Sciatic nerve (tissue), 2 donors: Measurements from ENCODE around the gene RIMBP2. TPM values are rescaled to one million over a fixed set of nuclear protein-coding genes. Genes with fewer than 3 reads are reported as not detected.

Source experiments
- ATAC-seq: fragments of 200-7000 bp; cut with Tn5 transposase; one replicate; pipeline ENCODE4 v1.9.1; 2020; ENCODE audit warnings: mild to moderate bottlenecking, moderate library complexity
- DNase-seq: peaks from one replicate; pipeline ENCODE4 v3.0.0-alpha.2; 2020; ENCODE audit warnings: low spot score
- intact Hi-C: fragments of 100-400 bp; cut with DNase I; formaldehyde crosslinking; loops from one replicate; pipeline ENCODE4 v1.14.2; 2022
- total RNA-seq: library from RNA; stranded (reverse); fragmentation: NEBNext Ultra II Directional; extraction: Animal tissue kit (Norgen Biotek cat#: 25700); gene quantifications from one replicate; pipeline ENCODE4 v1.2.1, GENCODE V29; 2021
- donor health status: DM: no; HTN: no; CAD: no.
- donor health status: DM: no; HTN: no; CAD: no.

Gene RIMBP2
- total RNA-seq, 1 donor from 2014 or later: 1.6 TPM

DNA sequence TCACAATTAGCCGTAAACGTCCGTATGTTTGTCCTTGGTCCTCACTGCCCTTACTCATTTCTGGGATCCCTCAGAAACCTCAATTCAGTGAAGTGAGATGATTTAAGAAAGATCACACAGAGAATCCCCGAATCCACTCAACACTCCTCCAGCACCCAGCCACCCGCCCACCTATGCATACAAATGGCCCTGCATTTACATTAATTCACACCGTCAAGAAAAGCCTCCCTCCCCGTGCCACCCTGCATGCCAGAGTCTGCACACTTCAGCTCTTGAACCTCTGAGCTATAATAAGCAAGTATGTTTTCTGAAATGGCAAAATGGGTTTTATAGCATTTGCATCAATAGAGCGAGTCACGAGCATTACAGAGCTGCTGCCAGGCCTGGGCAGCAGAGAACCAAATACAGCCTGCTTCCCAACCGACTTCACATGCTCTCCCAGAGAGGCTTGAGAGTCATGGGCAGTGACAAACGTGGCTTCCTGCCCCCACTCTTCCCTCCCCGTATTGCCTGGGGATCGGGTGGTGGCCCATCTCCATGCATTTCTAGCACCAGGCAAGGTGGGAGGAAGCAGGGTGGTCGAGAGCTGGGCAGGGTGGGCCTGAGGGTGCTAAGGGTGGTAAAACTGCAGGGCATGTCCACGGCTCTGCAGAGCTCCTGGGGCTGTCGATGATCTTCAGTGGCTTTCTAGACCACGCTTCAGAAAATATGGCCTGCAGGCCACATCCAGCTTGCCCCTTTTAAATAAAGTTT is 177.6 kb downstream of the RIMBP2 start:
- no peak for ATAC-seq
- intact Hi-C loops: no loop called here
- no peak for DNase-seq

DNA sequence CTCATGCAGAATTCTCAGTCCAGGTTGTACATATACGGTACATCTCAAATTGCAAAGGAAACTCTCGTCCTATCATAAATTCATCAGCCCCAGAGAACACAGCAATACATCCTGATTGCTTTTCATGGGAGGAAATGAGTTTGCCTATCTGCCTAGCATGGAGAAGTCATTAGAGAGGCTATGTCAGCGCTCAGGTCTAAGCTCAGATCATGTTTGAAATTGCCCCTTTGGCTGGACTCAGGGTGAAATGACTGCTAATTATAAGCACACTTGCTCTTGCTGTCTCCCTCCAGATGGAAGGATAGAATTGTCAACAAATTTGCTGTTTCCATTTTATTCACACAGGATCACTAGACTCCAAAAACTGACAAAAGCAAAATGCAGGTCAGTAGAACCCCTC is 178.4 kb downstream of the RIMBP2 start:
- intact Hi-C loops: no loop called here
- DNase-seq (no peak), ATAC-seq (no peak)

DNA sequence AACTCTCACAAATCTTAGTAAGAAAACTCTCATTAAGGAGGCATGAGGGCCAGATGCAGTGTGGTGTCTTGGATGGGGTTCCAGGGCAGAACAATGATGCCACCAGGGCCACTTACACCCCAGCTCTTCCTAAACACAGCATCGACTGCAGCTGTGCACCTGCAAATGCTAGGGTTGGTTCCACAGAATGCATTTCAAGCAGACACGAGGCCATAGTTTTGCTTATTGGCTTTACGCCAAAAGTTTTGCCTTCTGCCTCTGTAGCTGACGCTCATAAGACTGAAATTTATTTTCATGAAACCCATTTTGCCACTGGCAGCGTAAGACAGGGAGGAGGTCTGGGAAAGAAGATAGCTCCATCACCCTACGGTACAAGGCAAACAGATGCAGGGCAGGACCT is 179.0 kb downstream of the RIMBP2 start:
- DNase-seq (no peak), ATAC-seq (no peak)
- intact Hi-C loops: no loop called here

GRCh38 chr12:130530429-130530828 is 185.7 kb downstream of the RIMBP2 start:
- intact Hi-C loops: no loop called here
- no peak for ATAC-seq
- no peak for DNase-seq

DNA sequence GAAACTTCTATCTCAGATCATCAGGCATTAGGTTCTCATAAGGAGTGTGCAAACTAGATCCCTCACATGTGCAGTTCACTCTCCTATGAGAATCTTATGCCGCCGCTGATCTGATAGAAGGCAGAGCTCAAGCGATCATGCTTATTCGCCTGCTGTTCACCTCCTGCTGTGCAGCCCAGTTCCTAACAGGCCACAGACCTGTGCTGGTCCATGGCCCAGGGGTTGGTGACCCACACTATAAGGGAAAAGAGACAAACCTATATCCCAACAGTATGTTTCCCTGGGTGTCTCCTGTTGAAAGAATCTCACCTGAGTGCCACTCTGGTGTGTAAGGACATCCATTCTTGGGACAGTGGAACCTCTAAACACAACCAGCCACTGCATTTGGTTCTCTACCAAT is 186.3 kb downstream of the RIMBP2 start:
- no peak for DNase-seq
- intact Hi-C loops: no loop called here
- ATAC-seq: no peak

- DNase-seq: no peak
- intact Hi-C loops: no loop called here
- no peak for ATAC-seq
Measured at GRCh38 chr12:130527239-130527638, 188.9 kb downstream of the RIMBP2 start.

DNA sequence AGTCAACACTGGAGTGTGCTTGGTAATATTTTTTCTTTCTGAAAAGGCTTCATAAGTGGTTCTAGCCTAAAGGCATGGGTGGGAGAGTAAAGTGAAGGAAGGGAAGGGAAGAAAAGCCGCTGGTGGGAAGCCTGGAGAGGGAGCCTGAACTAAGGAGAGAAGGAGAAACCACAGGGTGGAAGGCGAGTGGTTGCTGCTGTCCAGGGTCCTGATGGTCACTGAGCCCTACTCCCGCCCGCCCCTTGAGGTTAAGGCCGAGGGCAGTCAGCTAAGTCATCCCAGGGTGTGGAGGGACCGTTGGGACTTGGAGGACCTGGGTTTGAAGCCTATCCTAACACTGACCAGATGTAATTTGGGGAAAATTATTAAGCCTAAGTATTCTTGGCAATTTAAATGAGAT is 189.3 kb downstream of the RIMBP2 start:
- DNase-seq (no peak), ATAC-seq (no peak)
- intact Hi-C loops: no loop called here

- DNase-seq (no peak), ATAC-seq (no peak)
- intact Hi-C loops: no loop called here
Measured at GRCh38 chr12:130525384-130526172, 190.5 kb downstream of the RIMBP2 start.

- intact Hi-C loops: no loop called here
- ATAC-seq (no peak), DNase-seq (no peak)
Measured at GRCh38 chr12:130524759-130525158, 191.3 kb downstream of the RIMBP2 start.

GRCh38 chr12:130523863-130524614 is 192.1 kb downstream of the RIMBP2 start:
- intact Hi-C loops: no loop called here
- DNase-seq (no peak), ATAC-seq (no peak)

- intact Hi-C loops: no loop called here
- ATAC-seq (no peak), DNase-seq (no peak)
Measured at GRCh38 chr12:130523208-130523607, 192.9 kb downstream of the RIMBP2 start.

DNA sequence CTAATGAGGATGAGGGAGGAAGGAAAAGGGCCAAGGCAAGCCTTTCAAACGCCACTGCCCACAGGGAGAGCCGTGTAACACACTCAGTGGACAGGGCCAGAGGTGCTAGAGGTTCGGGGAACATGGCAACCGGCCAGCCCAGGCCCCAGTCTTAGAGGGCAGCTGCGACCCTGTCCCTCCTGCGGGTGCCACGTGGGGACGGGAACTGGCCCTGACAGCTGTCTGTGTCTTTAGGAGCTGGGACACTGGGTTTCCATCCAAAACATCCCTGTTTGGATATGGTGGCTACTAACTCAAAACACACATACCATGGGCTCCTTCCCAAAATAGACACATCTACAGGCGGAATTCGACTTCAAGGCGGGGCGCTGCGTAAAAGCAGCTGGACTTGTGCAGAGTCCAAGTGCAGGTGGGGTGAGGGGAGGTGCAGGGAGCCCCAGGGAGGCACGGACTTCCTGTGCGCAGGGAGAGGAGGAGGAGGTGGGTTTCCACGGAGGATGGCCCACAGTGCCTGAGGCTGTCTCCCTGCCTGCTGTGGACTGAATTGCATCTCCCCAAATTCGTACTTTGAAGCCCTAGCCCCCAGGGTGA is 193.8 kb downstream of the RIMBP2 start:
- DNase-seq (no peak), ATAC-seq (no peak)
- intact Hi-C loops: no loop called here

DNA sequence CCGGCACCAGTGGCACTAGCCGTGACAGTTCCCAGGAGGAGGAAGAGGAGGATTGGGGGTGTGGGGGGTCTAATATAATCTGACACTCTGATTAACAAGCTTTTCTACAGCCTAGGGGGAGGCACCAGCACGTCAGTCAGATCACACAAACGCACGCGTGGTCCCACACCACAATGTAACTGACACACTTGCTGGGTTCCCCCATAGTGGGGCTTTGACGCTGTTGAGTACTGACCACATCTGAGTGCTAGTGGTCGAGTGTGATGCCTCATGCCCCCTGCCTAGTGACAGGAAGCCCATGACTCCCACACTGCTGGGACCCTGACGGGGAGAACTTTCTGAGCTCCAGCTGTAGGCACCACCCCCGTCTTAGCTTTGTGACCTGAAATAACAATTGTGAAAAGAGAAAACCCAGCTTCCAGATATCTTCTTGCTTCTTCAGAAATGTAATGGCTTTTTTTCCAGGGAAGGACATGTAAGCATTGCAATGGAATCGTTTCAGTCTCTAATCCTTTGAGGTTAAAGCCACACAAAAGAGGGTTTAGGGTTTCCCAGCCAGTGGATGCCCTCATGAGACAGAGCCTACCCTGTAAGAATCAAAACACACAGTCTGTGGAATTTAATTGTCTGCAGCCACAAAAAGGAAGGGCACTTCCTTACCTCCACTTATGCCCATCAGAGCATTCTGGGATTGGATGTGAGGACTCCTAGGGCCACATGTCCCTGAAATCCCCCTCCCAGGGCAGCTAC is 194.5 kb downstream of the RIMBP2 start:
- ATAC-seq: no peak

DNA sequence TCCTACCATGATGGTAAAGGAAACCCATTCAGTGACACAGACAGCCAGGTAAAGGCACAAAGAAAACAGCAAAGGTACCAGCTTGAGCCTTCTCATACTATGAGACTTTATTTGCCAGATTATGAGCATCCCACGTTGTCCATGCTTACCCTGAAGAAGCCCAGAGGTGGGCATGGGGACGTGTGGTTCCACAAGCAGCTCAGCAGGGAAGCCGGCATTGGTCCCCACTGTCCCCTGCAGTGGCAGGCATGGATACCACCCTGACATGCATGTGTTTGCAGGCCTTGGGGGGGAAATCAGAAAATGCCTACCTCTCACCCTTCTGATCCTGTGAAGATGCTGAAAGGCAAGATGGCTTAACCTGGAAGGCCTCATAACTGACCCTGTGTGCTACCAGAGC is 195.3 kb downstream of the RIMBP2 start:
- DNase-seq: no peak
- no peak for ATAC-seq
- intact Hi-C loops: no loop called here

More for the DNA sequence above, 194.5 kb downstream of the RIMBP2 start:
- intact Hi-C loops: no loop called here
- DNase-seq: no peak

DNA sequence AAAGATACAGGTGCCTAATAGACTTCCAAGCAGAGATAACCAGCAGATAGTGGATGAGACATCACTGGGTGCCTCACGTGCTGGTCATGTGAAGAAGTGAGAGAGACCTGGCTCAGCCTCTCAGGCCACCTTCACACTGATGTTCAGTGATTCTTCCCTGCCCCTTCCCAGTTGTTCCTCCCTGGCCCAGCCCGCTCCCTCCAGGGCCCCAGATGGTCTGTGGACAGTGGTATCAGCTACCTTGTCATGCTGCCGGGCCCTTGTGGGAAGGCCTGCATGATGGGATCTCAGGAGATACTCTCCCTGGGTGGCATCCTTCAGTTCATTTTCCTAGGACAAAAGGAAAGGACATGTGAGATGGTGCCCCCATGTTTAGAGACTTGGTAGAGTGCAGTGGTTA is 198.5 kb downstream of the RIMBP2 start:
- intact Hi-C loops: no loop called here
- ATAC-seq (no peak), DNase-seq (no peak)

DNA sequence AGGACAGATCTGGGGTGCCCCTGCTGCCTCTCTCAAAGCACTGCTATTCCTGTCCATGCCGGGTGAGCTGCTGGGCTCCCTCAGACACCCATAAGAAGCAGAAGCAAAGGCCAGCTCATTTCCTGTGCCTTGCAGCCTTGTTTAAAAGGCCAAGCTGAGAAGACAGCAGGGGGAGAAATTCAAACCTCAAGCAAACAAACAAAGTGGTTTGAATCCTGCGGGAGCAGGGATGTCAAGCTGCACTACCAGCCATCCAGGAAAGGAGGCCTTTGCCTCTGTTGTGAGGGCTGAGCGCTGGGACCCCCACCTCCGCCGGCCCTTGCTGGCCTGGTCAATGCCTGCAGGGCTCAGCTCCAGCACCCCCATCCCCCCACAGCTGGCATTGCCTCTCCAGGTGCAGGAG is 201.9 kb downstream of the RIMBP2 start:
- DNase-seq (no peak), ATAC-seq (no peak)
- intact Hi-C loops: no loop called here

DNA sequence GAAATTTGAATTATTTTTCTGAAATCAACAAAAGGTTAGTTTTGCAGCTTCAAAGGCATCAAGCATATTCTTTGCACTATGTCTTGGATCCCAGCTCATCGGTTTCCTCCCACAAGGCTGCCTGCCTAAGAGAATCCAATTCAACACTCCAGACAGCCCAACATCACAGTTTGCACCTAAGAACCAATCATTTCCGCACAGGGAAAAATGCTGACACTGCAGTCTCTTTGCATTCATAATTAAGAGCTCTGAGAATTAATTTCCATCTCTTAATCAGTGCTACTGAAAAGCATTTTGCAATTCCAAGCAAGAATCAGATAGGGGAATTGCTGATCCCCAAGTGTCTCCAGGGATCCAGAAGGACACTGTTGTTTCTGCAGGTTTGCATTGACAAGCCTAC is 202.5 kb downstream of the RIMBP2 start:
- ATAC-seq (no peak), DNase-seq (no peak)
- intact Hi-C loops: no loop called here

GRCh38 chr12:130511285-130511684 is 204.8 kb downstream of the RIMBP2 start:
- DNase-seq: no peak
- ATAC-seq: no peak
- intact Hi-C loops: no loop called here

- DNase-seq (no peak), ATAC-seq (no peak)
- intact Hi-C loops: no loop called here
Measured at GRCh38 chr12:130509454-130509853, 206.6 kb downstream of the RIMBP2 start.
